HL-60 (cell line): ENCODE measurements around the gene RETN.

Experiments
- DNase-seq, 2 experiments: peaks; one replicate each; pipeline ENCODE4 v3.0.0-alpha.2; 2010 to 2020; ENCODE audit warnings: low read depth in 1 of 2, low spot score in 1 of 2
- H3K27ac ChIP-seq: fragments of 250-450 bp; sonication (Bioruptor Pico); replicated peaks from 2 replicates; pipeline ENCODE4 v1.5.1; 2020; ENCODE audit warnings: mild to moderate bottlenecking, moderate library complexity
- H3K27me3 ChIP-seq: fragments of 250-450 bp; sonication (Bioruptor Pico); 2 replicates; pipeline ENCODE4 v1.5.1; 2021; ENCODE audit warnings: mild to moderate bottlenecking, moderate library complexity; ENCODE audit not compliant: insufficient read depth, poor library complexity, severe bottlenecking
- H3K4me3 ChIP-seq: replicated peaks from 2 replicates; pipeline ENCODE4 v1.5.1; 2011; ENCODE audit warnings: mild to moderate bottlenecking, control low read depth, low read length; ENCODE audit not compliant: insufficient read depth
- GABPA ChIP-seq: IDR thresholded peaks from 2 replicates; pipeline ENCODE4 v1.6.1; 2012; ENCODE audit warnings: low read depth
- POLR2AphosphoS5 ChIP-seq: IDR thresholded peaks from 2 replicates; pipeline ENCODE4 v1.6.1; 2012; ENCODE audit warnings: low read depth
- SPI1 ChIP-seq: IDR thresholded peaks from 2 replicates; pipeline ENCODE4 v1.6.1; 2012; ENCODE audit warnings: low read depth, mild to moderate bottlenecking, borderline replicate concordance
- TF ChIP-seq, protein P1 (sequence below): IDR thresholded peaks from 2 replicates; pipeline ENCODE4 v1.6.1; 2012; ENCODE audit warnings: low read depth; ENCODE audit not compliant: insufficient replicate concordance
- TF ChIP-seq, protein P2 (sequence below): IDR thresholded peaks from one replicate; pipeline ENCODE4 v1.5.1; 2011; ENCODE audit warnings: low read length, control low read depth, inconsistent platforms; ENCODE audit not compliant: insufficient read depth

Gene RETN

DNA sequence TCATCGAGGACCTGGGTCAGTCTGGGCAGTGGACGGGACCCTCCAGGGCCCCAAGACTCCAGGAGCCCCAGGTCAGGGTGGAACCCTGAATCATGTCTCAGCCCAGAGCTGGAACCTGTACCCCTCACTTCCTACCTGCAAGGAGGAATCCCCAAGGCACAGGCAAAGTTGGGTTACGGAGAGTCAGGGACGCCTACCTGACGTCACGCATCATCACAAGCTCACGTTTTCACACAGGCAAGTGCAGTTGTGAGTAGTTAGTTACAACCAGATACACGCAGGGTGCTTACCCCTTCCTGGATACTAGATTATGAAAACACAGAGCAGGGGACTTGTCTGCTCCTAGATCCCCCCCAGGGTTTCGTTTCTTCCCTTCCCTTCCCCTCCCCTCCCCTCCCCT is 1.9 kb downstream of the RETN start:
- TF ChIP-seq, protein P1, sequence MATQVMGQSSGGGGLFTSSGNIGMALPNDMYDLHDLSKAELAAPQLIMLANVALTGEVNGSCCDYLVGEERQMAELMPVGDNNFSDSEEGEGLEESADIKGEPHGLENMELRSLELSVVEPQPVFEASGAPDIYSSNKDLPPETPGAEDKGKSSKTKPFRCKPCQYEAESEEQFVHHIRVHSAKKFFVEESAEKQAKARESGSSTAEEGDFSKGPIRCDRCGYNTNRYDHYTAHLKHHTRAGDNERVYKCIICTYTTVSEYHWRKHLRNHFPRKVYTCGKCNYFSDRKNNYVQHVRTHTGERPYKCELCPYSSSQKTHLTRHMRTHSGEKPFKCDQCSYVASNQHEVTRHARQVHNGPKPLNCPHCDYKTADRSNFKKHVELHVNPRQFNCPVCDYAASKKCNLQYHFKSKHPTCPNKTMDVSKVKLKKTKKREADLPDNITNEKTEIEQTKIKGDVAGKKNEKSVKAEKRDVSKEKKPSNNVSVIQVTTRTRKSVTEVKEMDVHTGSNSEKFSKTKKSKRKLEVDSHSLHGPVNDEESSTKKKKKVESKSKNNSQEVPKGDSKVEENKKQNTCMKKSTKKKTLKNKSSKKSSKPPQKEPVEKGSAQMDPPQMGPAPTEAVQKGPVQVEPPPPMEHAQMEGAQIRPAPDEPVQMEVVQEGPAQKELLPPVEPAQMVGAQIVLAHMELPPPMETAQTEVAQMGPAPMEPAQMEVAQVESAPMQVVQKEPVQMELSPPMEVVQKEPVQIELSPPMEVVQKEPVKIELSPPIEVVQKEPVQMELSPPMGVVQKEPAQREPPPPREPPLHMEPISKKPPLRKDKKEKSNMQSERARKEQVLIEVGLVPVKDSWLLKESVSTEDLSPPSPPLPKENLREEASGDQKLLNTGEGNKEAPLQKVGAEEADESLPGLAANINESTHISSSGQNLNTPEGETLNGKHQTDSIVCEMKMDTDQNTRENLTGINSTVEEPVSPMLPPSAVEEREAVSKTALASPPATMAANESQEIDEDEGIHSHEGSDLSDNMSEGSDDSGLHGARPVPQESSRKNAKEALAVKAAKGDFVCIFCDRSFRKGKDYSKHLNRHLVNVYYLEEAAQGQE: no peak
- DNase-seq: no peak
- 0 out of 2 replicates have a peak overlapping the region, but pooled peaks have one; percentile 21 for H3K27ac ChIP-seq
- H3K27me3 ChIP-seq: no peaks in the 10 kb centered on the region
- no peak overlapping the region for H3K4me3 ChIP-seq

DNA sequence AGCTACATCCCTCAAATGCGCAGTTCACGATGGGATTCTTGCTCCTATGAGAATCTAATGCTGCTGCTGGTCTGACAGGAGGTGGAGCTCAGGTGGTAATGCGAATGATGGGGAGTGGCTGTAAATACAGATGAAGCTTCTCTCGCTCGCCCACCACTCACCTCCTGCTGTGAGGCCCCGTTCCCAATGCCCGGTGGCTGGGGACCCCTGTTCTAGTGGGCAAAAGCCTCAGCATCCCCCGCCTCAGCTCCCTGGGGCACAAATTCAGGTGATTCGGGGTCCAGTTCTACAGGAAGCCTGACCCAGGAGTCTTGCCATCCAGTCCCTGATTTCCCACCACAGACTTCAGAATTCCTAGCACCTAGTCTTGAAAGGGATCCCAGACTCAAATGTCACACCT is 3.7 kb downstream of the RETN start:
- no peak for DNase-seq
- TF ChIP-seq POLR2AphosphoS5: no peak
- no peak for TF ChIP-seq SPI1
- TF ChIP-seq, protein P2, sequence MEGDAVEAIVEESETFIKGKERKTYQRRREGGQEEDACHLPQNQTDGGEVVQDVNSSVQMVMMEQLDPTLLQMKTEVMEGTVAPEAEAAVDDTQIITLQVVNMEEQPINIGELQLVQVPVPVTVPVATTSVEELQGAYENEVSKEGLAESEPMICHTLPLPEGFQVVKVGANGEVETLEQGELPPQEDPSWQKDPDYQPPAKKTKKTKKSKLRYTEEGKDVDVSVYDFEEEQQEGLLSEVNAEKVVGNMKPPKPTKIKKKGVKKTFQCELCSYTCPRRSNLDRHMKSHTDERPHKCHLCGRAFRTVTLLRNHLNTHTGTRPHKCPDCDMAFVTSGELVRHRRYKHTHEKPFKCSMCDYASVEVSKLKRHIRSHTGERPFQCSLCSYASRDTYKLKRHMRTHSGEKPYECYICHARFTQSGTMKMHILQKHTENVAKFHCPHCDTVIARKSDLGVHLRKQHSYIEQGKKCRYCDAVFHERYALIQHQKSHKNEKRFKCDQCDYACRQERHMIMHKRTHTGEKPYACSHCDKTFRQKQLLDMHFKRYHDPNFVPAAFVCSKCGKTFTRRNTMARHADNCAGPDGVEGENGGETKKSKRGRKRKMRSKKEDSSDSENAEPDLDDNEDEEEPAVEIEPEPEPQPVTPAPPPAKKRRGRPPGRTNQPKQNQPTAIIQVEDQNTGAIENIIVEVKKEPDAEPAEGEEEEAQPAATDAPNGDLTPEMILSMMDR: no peak
- TF ChIP-seq, protein P1: no peak
- TF ChIP-seq GABPA: no peak
- Histone ChIP-seq H3K27ac (no peak overlapping the region), H3K4me3 (no peak overlapping the region), H3K27me3 (no peaks in the 10 kb centered on the region)

DNA sequence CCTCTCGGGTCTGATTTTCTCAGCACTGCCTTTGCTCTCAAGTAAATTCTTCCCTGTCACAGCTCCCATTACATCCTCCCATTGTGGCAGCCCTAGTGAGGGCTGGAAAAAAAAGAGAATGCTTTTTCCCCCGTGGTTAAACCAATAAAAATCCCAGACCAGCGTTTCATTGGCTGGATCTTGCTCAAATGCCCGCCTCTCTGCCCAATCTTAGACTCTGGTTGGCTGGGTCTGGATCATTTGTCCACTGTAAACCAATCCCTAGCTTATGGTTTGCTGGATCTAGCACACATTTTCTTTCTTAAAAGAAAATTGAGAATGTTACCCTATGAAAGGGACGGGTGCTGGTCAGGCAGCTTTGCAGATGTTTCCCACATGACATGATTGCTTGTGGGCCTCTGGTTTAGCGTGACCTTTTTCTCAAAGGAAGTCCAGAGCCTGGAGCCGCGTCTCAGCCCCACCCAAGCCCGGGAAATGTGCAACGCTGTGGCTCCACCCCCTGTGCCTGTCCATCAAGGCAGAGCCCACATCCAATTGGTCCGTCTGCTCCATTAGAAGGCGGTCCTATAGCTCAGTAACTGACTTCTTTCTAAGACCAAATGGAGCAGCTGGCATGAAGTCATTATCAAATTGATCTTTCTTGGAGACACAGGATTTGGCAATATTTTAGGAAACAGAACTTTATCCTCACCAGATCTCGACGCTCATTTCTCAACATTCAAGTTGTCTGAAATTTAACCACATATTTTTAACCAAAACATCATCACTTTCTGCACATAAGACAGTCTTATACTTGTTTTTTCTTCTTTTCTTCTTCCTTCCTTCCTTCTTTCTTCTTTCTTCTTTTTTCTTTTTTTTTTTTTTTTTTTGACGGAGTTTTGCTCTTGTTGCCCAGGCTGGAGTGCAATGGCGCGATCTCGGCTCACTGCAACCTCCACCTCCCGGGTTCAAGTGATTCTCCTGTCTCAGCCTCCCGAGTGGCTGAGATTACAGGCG is 5.5 kb downstream of the RETN start:
- peak; percentile 95 to 96 for DNase-seq
- H3K27ac ChIP-seq: peak overlapping the region; percentile 80
- no peaks in the 10 kb centered on the region for H3K27me3 ChIP-seq
- no peak for TF ChIP-seq POLR2AphosphoS5
- TF ChIP-seq, protein P2: no peak
- no peak for TF ChIP-seq GABPA
- TF ChIP-seq SPI1: peak; percentile 4; the same call in 1 of the 2 replicates
- TF ChIP-seq, protein P1: no peak
- no peak overlapping the region for H3K4me3 ChIP-seq
